A549 (cell line): ENCODE results near the gene MRPS14. TPM values are rescaled to one million over a fixed set of nuclear protein-coding genes. Genes with fewer than 3 reads are reported as not detected.

Experiments used
- ATAC-seq, 2 experiments: fragments of 200-7000 bp in 1 of 2; fragments of >200 bp in 1 of 2; cut with Nextera tagmentation in 1 of 2; cut with Tn5 transposase in 1 of 2; 3 replicates each; pipeline versions ENCODE4 v1.8.0 to v1.9.1; 2018 to 2020; ENCODE audit warnings: mild to moderate bottlenecking in 1 of 2, moderate library complexity in 1 of 2
- CTCF ChIA-PET: fragments of 300-600 bp; sonication (Branson Sonifier 250); formaldehyde crosslinking; extraction: SDS; loops from one replicate; lab custom pipeline; 2021; ENCODE audit warnings: antibody characterized with exemption, inconsistent platforms; lab: Yijun Ruan, JAX
- POLR2A ChIA-PET: fragments of 350-600 bp; formaldehyde crosslinking; extraction: SDS; loops from one replicate; lab custom pipeline; 2021; ENCODE audit warnings: antibody characterized with exemption, inconsistent platforms; lab: Yijun Ruan, JAX
- DNase-seq, 2 experiments: peaks; one replicate each; pipeline versions ENCODE4 v3.0.0 to v3.0.0-alpha.2; 2011 to 2016; ENCODE audit warnings: low read depth in 1 of 2, low spot score in 1 of 2
- FAIRE-seq: peaks from 2 replicates; lab custom pipeline; 2011; peaks lifted over from hg19 to GRCh38; lab: Jason Lieb, UNC
- H3K27ac ChIP-seq, 2 experiments: fragments of >200 bp; sonication (Bioruptor Twin); formaldehyde crosslinking; 3 replicates each; pipeline ENCODE4 v1.5.1; 2016 to 2017
- H3K4me1 ChIP-seq: fragments of >200 bp; sonication (Bioruptor Twin); formaldehyde crosslinking; 3 replicates; pipeline ENCODE4 v1.6.1; 2016
- H3K4me2 ChIP-seq: fragments of >200 bp; sonication (Bioruptor Twin); formaldehyde crosslinking; 3 replicates; pipeline ENCODE4 v1.6.1; 2016
- H3K4me3 ChIP-seq: fragments of >200 bp; sonication (Bioruptor Twin); formaldehyde crosslinking; 3 replicates; pipeline ENCODE4 v1.5.1; 2016
- H3K9me3 ChIP-seq: fragments of >200 bp; sonication (Bioruptor Twin); formaldehyde crosslinking; 3 replicates; pipeline ENCODE4 v1.6.1; 2016
- CEBPB ChIP-seq, 2 experiments: fragments of >200 bp in 1 of 2; sonication (Bioruptor Twin) in 1 of 2; formaldehyde crosslinking in 1 of 2; IDR thresholded peaks; 2 replicates each; pipeline ENCODE4 v1.6.1; 2012 to 2016
- CHD2 ChIP-seq: fragments of 150-350 bp; IDR thresholded peaks from 2 replicates; pipeline ENCODE4 v1.6.1; 2014; ENCODE audit warnings: low read length; ENCODE audit not compliant: partially characterized antibody
- EHMT2 ChIP-seq: fragments of 200-600 bp; sonication (generic); IDR thresholded peaks from 2 replicates; pipeline ENCODE4 v1.6.1; 2016; ENCODE audit warnings: antibody characterized with exemption, low read depth, mild to moderate bottlenecking, moderate library complexity
- EP300 ChIP-seq, 2 experiments: fragments of >200 bp; sonication (Bioruptor Twin); formaldehyde crosslinking; IDR thresholded peaks; 2 replicates in 1 of 2; 3 replicates in 1 of 2; pipeline ENCODE4 v1.6.1; 2016 to 2017
- ESRRA ChIP-seq: fragments of 150-350 bp; IDR thresholded peaks from 2 replicates; pipeline ENCODE4 v1.6.1; 2014; ENCODE audit warnings: mild to moderate bottlenecking, low read length, borderline replicate concordance
- HDAC2 ChIP-seq: fragments of 200-600 bp; sonication (generic); IDR thresholded peaks from 2 replicates; pipeline ENCODE4 v1.6.1; 2016
- JUN ChIP-seq, 2 experiments: fragments of >200 bp; sonication (Bioruptor Twin); formaldehyde crosslinking; IDR thresholded peaks; 2 replicates in 1 of 2; 3 replicates in 1 of 2; pipeline ENCODE4 v1.6.1; 2016 to 2017
- KDM1A ChIP-seq: fragments of 200-600 bp; sonication (generic); IDR thresholded peaks from 2 replicates; pipeline ENCODE4 v1.6.1; 2016; ENCODE audit warnings: low read depth, mild to moderate bottlenecking
- MAFK ChIP-seq: fragments of 450-650 bp; IDR thresholded peaks from 2 replicates; pipeline ENCODE4 v1.6.1; 2014; ENCODE audit not compliant: partially characterized antibody
- MAZ ChIP-seq: fragments of 150-350 bp; IDR thresholded peaks from 2 replicates; pipeline ENCODE4 v1.6.1; 2014; ENCODE audit warnings: antibody characterized with exemption, low read depth, low read length, borderline replicate concordance
- MYC ChIP-seq: IDR thresholded peaks from 2 replicates; pipeline ENCODE4 v1.6.1; 2012; ENCODE audit warnings: mild to moderate bottlenecking, inconsistent platforms, low read length, improper control_type of control experiment, borderline replicate concordance
- NPAS2 ChIP-seq: fragments of 250-450 bp; sonication (Bioruptor Pico); IDR thresholded peaks from 2 replicates; pipeline ENCODE4 v1.8.0; 2022; ENCODE audit warnings: mild to moderate bottlenecking, moderate library complexity, borderline replicate concordance
- PHF8 ChIP-seq: fragments of 200-600 bp; sonication (generic); IDR thresholded peaks from 2 replicates; pipeline ENCODE4 v1.6.1; 2016; ENCODE audit warnings: low read depth, mild to moderate bottlenecking, antibody characterized with exemption, moderate library complexity, borderline replicate concordance
- POLR2A ChIP-seq: IDR thresholded peaks from 2 replicates; pipeline ENCODE4 v1.6.1; 2012; ENCODE audit warnings: mild to moderate bottlenecking, low read length
- POLR2AphosphoS2 ChIP-seq: conservative IDR thresholded peaks from 2 replicates; pipeline ENCODE4 v1.6.1; 2012; ENCODE audit warnings: low read length, improper control_type of control experiment, inconsistent platforms
- RAD21 ChIP-seq, 2 experiments: fragments of >200 bp in 1 of 2; sonication (Bioruptor Twin) in 1 of 2; formaldehyde crosslinking in 1 of 2; IDR thresholded peaks in 1 of 2; conservative IDR thresholded peaks in 1 of 2; 2 replicates in 1 of 2; 3 replicates in 1 of 2; pipeline ENCODE4 v1.6.1; 2012 to 2018; ENCODE audit warnings: inconsistent platforms in 1 of 2
- RCOR1 ChIP-seq: fragments of 150-350 bp; IDR thresholded peaks from 2 replicates; pipeline ENCODE4 v1.6.1; 2014; ENCODE audit warnings: antibody characterized with exemption, low read length, low read depth
- RFX5 ChIP-seq: fragments of 450-650 bp; IDR thresholded peaks from 2 replicates; pipeline ENCODE4 v1.7.1; 2014; ENCODE audit warnings: antibody characterized with exemption, mild to moderate bottlenecking, moderate library complexity
- RNF2 ChIP-seq: fragments of 200-600 bp; sonication (generic); IDR thresholded peaks from 2 replicates; pipeline ENCODE4 v1.6.1; 2016; ENCODE audit warnings: low read depth, mild to moderate bottlenecking, antibody characterized with exemption, moderate library complexity, borderline replicate concordance
- SMC3 ChIP-seq: fragments of >200 bp; sonication (Bioruptor Twin); formaldehyde crosslinking; IDR thresholded peaks from 3 replicates; pipeline ENCODE4 v1.6.1; 2018; ENCODE audit warnings: inconsistent platforms
- SREBF2 ChIP-seq: fragments of 450-650 bp; IDR thresholded peaks from 2 replicates; pipeline ENCODE4 v1.6.1; 2014; ENCODE audit warnings: mild to moderate bottlenecking, moderate library complexity
- ZC3H11A ChIP-seq: fragments of 450-650 bp; IDR thresholded peaks from 2 replicates; pipeline ENCODE4 v1.6.1; 2014; ENCODE audit warnings: antibody characterized with exemption, mild to moderate bottlenecking
- ZFP36 ChIP-seq: fragments of 450-650 bp; IDR thresholded peaks from 2 replicates; pipeline ENCODE4 v1.6.1; 2014; ENCODE audit warnings: borderline replicate concordance; ENCODE audit not compliant: partially characterized antibody
- ZSCAN20 ChIP-seq: fragments of 250-450 bp; sonication (Bioruptor Pico); IDR thresholded peaks from 2 replicates; pipeline ENCODE4 v1.8.0; 2022; ENCODE audit warnings: mild to moderate bottlenecking, moderate library complexity
- WGBS: methylation state at CpG from one replicate; pipeline ENCODE4 v1.1.6; 2017; ENCODE audit errors: missing lambda C conversion rate; 5-methylcytosine and 5-hydroxymethylcytosine counted together
- polyA plus RNA-seq, 4 experiments: library from polyadenylated mRNA; depleted of rRNA in 3 of 4; stranded (reverse); fragments of >200 nt; fragmentation: RNase III in 1 of 4; extraction: RNeasy Plus Mini Kit Qiagen cat#74134 plus additional on column Dnase treatment in 1 of 4; gene quantifications; 2 replicates in 3 of 4; 3 replicates in 1 of 4; pipeline ENCODE4 v1.2.3, GENCODE V29; 2011 to 2017
- TF ChIP-seq, protein P1 (sequence below): fragments of 150-350 bp; IDR thresholded peaks from 2 replicates; pipeline ENCODE4 v1.6.1; 2014; ENCODE audit warnings: low read depth, mild to moderate bottlenecking, low read length
- TF ChIP-seq, protein P2 (sequence below): fragments of 450-650 bp; IDR thresholded peaks from 2 replicates; pipeline ENCODE4 v1.6.1; 2014; ENCODE audit warnings: antibody characterized with exemption
- TF ChIP-seq, protein P3 (sequence below): fragments of >200 bp; sonication (Bioruptor Twin); formaldehyde crosslinking; IDR thresholded peaks from 3 replicates; pipeline ENCODE4 v1.6.1; 2016
- TF ChIP-seq, protein P4 (sequence below): IDR thresholded peaks from 2 replicates; pipeline ENCODE4 v1.6.1; 2012; ENCODE audit warnings: low read depth, borderline replicate concordance
- TF ChIP-seq, protein P5 (sequence below): IDR thresholded peaks from 2 replicates; pipeline ENCODE4 v1.6.1; 2012
- TF ChIP-seq, protein P6 (sequence below): fragments of 200-600 bp; sonication (generic); IDR thresholded peaks from 2 replicates; pipeline ENCODE4 v1.6.1; 2016; ENCODE audit warnings: antibody characterized with exemption, mild to moderate bottlenecking, moderate library complexity

MRPS14 gene
- polyA plus RNA-seq, 2 of the 4 experiments (the other 2 are of a cell fraction), result 19.5 to 40.9 TPM

DNA sequence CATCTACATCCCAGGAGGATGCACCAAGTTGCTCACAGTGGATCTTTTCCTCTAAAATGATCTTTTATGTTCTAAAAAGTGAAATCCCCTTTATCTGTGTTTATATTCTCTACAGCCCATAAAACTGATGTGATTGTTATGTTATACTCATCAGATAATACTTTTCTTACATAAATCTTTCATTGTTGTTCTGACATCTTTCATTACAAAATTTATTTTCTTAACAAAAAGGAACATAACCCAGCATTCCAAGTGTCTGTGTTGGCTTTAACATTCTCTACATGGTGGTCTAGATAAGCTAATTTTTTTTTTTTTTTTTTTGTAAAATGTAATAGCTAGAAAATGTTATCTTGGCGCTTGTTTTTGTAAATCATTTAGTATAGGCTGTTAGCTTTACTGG lies 31.8 kb downstream of the MRPS14 start:
- Histone ChIP-seq H3K4me1 (peaks cover 9% of the 10 kb centered on the region; the same call in 1 of the 3 replicates), H3K9me3 (no peaks in the 10 kb centered on the region), H3K4me3 (no peak overlapping the region), H3K4me2 (peak overlapping the region; percentile 86; the same call in 2 of the 3 replicates), H3K27ac (no peak overlapping the region)
- ATAC-seq (no peak), FAIRE-seq (no peak), DNase-seq (no peak)
- POLR2A ChIA-PET, result no interaction called here
- TF ChIP-seq PHF8, result no peak
- TF ChIP-seq EP300 (IDR thresholded peaks at IDR 0.05), result no peak
- TF ChIP-seq RAD21 (conservative IDR thresholded peaks at IDR 0.05 in 1 of 2, IDR thresholded peaks at IDR 0.05 in 1 of 2), result no peak
- TF ChIP-seq, protein P1, sequence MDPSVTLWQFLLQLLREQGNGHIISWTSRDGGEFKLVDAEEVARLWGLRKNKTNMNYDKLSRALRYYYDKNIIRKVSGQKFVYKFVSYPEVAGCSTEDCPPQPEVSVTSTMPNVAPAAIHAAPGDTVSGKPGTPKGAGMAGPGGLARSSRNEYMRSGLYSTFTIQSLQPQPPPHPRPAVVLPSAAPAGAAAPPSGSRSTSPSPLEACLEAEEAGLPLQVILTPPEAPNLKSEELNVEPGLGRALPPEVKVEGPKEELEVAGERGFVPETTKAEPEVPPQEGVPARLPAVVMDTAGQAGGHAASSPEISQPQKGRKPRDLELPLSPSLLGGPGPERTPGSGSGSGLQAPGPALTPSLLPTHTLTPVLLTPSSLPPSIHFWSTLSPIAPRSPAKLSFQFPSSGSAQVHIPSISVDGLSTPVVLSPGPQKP, result no peak
- no peak for TF ChIP-seq ZC3H11A
- TF ChIP-seq NPAS2, result no peak
- TF ChIP-seq, protein P2, sequence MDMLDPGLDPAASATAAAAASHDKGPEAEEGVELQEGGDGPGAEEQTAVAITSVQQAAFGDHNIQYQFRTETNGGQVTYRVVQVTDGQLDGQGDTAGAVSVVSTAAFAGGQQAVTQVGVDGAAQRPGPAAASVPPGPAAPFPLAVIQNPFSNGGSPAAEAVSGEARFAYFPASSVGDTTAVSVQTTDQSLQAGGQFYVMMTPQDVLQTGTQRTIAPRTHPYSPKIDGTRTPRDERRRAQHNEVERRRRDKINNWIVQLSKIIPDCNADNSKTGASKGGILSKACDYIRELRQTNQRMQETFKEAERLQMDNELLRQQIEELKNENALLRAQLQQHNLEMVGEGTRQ, result no peak
- no peak for TF ChIP-seq ZFP36
- no peak for TF ChIP-seq EHMT2
- TF ChIP-seq CHD2, result no peak
- TF ChIP-seq KDM1A, result no peak
- no peak for TF ChIP-seq POLR2AphosphoS2
- no peak for TF ChIP-seq POLR2A
- TF ChIP-seq ZSCAN20 (CRISPR knock-in tag), result no peak
- TF ChIP-seq, protein P3, sequence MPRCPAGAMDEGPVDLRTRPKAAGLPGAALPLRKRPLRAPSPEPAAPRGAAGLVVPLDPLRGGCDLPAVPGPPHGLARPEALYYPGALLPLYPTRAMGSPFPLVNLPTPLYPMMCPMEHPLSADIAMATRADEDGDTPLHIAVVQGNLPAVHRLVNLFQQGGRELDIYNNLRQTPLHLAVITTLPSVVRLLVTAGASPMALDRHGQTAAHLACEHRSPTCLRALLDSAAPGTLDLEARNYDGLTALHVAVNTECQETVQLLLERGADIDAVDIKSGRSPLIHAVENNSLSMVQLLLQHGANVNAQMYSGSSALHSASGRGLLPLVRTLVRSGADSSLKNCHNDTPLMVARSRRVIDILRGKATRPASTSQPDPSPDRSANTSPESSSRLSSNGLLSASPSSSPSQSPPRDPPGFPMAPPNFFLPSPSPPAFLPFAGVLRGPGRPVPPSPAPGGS, result no peak
- no peak for TF ChIP-seq JUN (IDR thresholded peaks at IDR 0.05)
- TF ChIP-seq MYC, result no peak
- TF ChIP-seq, protein P4, sequence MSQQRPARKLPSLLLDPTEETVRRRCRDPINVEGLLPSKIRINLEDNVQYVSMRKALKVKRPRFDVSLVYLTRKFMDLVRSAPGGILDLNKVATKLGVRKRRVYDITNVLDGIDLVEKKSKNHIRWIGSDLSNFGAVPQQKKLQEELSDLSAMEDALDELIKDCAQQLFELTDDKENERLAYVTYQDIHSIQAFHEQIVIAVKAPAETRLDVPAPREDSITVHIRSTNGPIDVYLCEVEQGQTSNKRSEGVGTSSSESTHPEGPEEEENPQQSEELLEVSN, result no peak
- TF ChIP-seq, protein P5, sequence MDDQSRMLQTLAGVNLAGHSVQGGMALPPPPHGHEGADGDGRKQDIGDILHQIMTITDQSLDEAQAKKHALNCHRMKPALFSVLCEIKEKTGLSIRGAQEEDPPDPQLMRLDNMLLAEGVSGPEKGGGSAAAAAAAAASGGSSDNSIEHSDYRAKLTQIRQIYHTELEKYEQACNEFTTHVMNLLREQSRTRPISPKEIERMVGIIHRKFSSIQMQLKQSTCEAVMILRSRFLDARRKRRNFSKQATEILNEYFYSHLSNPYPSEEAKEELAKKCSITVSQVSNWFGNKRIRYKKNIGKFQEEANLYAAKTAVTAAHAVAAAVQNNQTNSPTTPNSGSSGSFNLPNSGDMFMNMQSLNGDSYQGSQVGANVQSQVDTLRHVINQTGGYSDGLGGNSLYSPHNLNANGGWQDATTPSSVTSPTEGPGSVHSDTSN, result no peak
- CTCF ChIA-PET, result interaction anchor here (0.9 kb wide), 1 partner anchor 221 kb away, joined by 3 read pairs; no protein-coding TSS in a partner anchor
- WGBS, result 92% methylated on average over 1 of the region's 1 CpG

DNA sequence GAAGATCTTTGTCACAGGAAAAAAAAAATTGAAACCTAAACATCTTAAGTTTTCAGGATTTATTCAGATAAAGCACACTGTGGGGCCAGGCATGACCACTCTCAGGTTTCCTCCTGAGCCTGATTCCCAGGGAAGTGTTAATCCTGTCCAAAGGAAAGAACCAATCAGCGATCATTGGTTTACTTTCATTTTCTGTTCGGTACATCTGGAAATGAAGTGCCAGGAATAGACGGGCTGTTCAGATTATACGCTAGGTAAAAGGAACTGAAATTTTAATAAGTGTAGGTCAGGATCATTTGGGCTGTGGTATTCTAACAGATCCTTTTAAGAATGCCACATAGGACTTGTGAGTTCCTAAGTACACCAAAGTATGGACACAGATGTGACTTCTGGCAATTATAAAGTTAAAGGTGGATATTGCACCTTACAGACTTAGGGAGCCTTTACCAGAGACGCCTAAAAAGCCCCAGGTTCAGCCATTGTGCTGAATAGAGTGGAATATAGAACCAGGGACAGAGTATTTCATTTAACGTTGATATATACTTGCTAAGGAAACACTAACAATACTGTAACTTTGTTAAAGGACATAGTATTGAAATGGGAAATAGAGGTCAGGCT lies 32.7 kb downstream of the MRPS14 start:
- Histone ChIP-seq H3K4me1 (peaks cover 7% of the 10 kb centered on the region; the same call in 1 of the 3 replicates), H3K27ac (peak overlapping the region; percentile 78 to 82), H3K4me3 (peak overlapping the region; percentile 54), H3K4me2 (peak overlapping the region; percentile 86)
- WGBS, result 2% methylated on average over 6 of the region's 6 CpGs
- DNase-seq (peak; percentile 60 to 71), FAIRE-seq (no peak), ATAC-seq (peak; percentile 86 to 91)
- TF ChIP-seq SMC3, result no peak
- TF ChIP-seq RFX5, result no peak
- TF ChIP-seq MAFK, result no peak
- TF ChIP-seq SREBF2, result no peak
- TF ChIP-seq CEBPB (IDR thresholded peaks at IDR 0.05), result no peak
- no peak for TF ChIP-seq KDM1A
- no peak for TF ChIP-seq HDAC2
- TF ChIP-seq, protein P6, sequence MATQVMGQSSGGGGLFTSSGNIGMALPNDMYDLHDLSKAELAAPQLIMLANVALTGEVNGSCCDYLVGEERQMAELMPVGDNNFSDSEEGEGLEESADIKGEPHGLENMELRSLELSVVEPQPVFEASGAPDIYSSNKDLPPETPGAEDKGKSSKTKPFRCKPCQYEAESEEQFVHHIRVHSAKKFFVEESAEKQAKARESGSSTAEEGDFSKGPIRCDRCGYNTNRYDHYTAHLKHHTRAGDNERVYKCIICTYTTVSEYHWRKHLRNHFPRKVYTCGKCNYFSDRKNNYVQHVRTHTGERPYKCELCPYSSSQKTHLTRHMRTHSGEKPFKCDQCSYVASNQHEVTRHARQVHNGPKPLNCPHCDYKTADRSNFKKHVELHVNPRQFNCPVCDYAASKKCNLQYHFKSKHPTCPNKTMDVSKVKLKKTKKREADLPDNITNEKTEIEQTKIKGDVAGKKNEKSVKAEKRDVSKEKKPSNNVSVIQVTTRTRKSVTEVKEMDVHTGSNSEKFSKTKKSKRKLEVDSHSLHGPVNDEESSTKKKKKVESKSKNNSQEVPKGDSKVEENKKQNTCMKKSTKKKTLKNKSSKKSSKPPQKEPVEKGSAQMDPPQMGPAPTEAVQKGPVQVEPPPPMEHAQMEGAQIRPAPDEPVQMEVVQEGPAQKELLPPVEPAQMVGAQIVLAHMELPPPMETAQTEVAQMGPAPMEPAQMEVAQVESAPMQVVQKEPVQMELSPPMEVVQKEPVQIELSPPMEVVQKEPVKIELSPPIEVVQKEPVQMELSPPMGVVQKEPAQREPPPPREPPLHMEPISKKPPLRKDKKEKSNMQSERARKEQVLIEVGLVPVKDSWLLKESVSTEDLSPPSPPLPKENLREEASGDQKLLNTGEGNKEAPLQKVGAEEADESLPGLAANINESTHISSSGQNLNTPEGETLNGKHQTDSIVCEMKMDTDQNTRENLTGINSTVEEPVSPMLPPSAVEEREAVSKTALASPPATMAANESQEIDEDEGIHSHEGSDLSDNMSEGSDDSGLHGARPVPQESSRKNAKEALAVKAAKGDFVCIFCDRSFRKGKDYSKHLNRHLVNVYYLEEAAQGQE, result no peak
- TF ChIP-seq POLR2AphosphoS2, result no peak
- no peak for TF ChIP-seq POLR2A
- TF ChIP-seq EP300 (IDR thresholded peaks at IDR 0.05), result no peak
- TF ChIP-seq MAZ, result no peak
- no peak for TF ChIP-seq RNF2
- TF ChIP-seq ESRRA, result no peak
- TF ChIP-seq RCOR1, result no peak
- TF ChIP-seq, all 56 proteins: peak for 0
- POLR2A ChIA-PET, result interaction anchor here (1.7 kb wide), 1 partner anchor 9 kb away, joined by 10 read pairs; the partner anchor contains the start of gene CACYBP
- CTCF ChIA-PET, result interaction anchor here (1.7 kb wide), 1 partner anchor 9 kb away, joined by 7 read pairs; the partner anchor contains the start of gene CACYBP
- no peaks in the 10 kb centered on the region for H3K9me3 ChIP-seq
